ENCODE results near the gene PIK3R5. TPM values are rescaled to one million over a fixed set of nuclear protein-coding genes. Genes with fewer than 3 reads are reported as not detected.
"Not testable (repeated sequence)": the region's sequence is repeated elsewhere in the genome, so short reads cannot be mapped to it uniquely, and the experiment has no call there.

The PIK3R5 gene
- total RNA-seq, 1 donor from 2014 or later: 44.0 TPM

- Histone ChIP-seq H3K27ac (no peak overlapping the region), H3K9me3 (no peaks in the 10 kb centered on the region), H3K27me3 (ENCODE audit: low read depth) (peaks cover 7% of the 10 kb centered on the region), H3K4me1 (no peaks in the 10 kb centered on the region), H3K4me3 (no peak overlapping the region), H3K36me3 (no peaks in the 10 kb centered on the region)
- intact Hi-C loops (cut with DNase I): no loop called here
- TF ChIP-seq CTCF (IDR thresholded peaks at IDR 0.05): peak; percentile 83
- DNase-seq (peak; percentile 58), ATAC-seq (peak; percentile 75 to 76)
Observed at GRCh38 chr17:8991514-8992285, 26.2 kb upstream of the PIK3R5 start.

- H3K9me3 ChIP-seq; H3K4me3 ChIP-seq; H3K4me1 ChIP-seq; H3K27ac ChIP-seq; intact Hi-C loops (cut with DNase I); H3K36me3 ChIP-seq; ATAC-seq; DNase-seq; H3K27me3 ChIP-seq (ENCODE audit: low read depth): not testable (repeated sequence)
Observed at GRCh38 chr17:8988263-8988935, 22.9 kb upstream of the PIK3R5 start.

GRCh38 chr17:8986295-8986694, 20.8 kb upstream of the PIK3R5 start:
- intact Hi-C loops (cut with DNase I): no loop called here
- Histone ChIP-seq H3K4me1 (peaks cover 6% of the 10 kb centered on the region), H3K27ac (no peak overlapping the region), H3K4me3 (no peak overlapping the region), H3K36me3 (no peaks in the 10 kb centered on the region), H3K9me3 (no peaks in the 10 kb centered on the region), H3K27me3 (ENCODE audit: low read depth) (peaks cover 1% of the 10 kb centered on the region)
- ATAC-seq (no peak), DNase-seq (no peak)
- no peak for TF ChIP-seq CTCF (IDR thresholded peaks at IDR 0.05)

GRCh38 chr17:8985054-8985701, 19.7 kb upstream of the PIK3R5 start:
- DNase-seq (no peak), ATAC-seq (peak; percentile 45 to 55)
- TF ChIP-seq CTCF (IDR thresholded peaks at IDR 0.05): no peak
- H3K36me3 ChIP-seq: no peaks in the 10 kb centered on the region
- H3K4me1 ChIP-seq: peaks cover 6% of the 10 kb centered on the region
- H3K27ac ChIP-seq: no peak overlapping the region
- no peaks in the 10 kb centered on the region for H3K9me3 ChIP-seq
- no peaks in the 10 kb centered on the region for H3K27me3 ChIP-seq (ENCODE audit: low read depth)
- H3K4me3 ChIP-seq: no peak overlapping the region
- intact Hi-C loops (cut with DNase I): no loop called here

GRCh38 chr17:8984225-8984624, 18.7 kb upstream of the PIK3R5 start:
- H3K4me1 ChIP-seq; H3K36me3 ChIP-seq; intact Hi-C loops (cut with DNase I); H3K4me3 ChIP-seq; H3K9me3 ChIP-seq; H3K27ac ChIP-seq; ATAC-seq; H3K27me3 ChIP-seq (ENCODE audit: low read depth); DNase-seq: not testable (repeated sequence)

- Histone ChIP-seq H3K27me3 (ENCODE audit: low read depth) (no peaks in the 10 kb centered on the region), H3K4me3 (no peak overlapping the region), H3K36me3 (no peaks in the 10 kb centered on the region), H3K27ac (no peak overlapping the region), H3K9me3 (no peaks in the 10 kb centered on the region), H3K4me1 (peaks cover 6% of the 10 kb centered on the region)
- DNase-seq (no peak), ATAC-seq (no peak)
- intact Hi-C loops (cut with DNase I): no loop called here
- no peak for TF ChIP-seq CTCF (IDR thresholded peaks at IDR 0.05)
Observed at GRCh38 chr17:8981443-8981842, 15.9 kb upstream of the PIK3R5 start.
